Suppressor macrophage (primary cell): ENCODE results near the gene VPREB1.
"Not testable (repeated sequence)": the region's sequence is repeated elsewhere in the genome, so short reads cannot be mapped to it uniquely, and the experiment has no call there.

Source experiments
- DNase-seq, 4 experiments: peaks; one replicate each; pipeline ENCODE4 v3.0.0-alpha.2; 2020 to 2022

The VPREB1 gene

GRCh38 chr22:22246706-22247105 is 2.1 kb downstream of the VPREB1 start:
- no peak for DNase-seq

GRCh38 chr22:22248878-22249277 is 4.3 kb downstream of the VPREB1 start:
- peak; percentile 12 to 41 (median 32) for DNase-seq

- DNase-seq: not testable (repeated sequence)
These were observed 6.1 kb downstream of the VPREB1 start for GRCh38 chr22:22250651-22251050.

- DNase-seq: not testable (repeated sequence)
These were observed 11.5 kb downstream of the VPREB1 start for GRCh38 chr22:22256133-22256532.

- DNase-seq: not testable (repeated sequence)
These were observed 14.2 kb downstream of the VPREB1 start for GRCh38 chr22:22258597-22259415.

- not testable (repeated sequence) for DNase-seq
These were observed 15.6 kb downstream of the VPREB1 start for GRCh38 chr22:22260169-22260568.

GRCh38 chr22:22260586-22260985 is 16.0 kb downstream of the VPREB1 start:
- not testable (repeated sequence) for DNase-seq

- peak; percentile 32 to 80 (median 69) for DNase-seq
These were observed 17.9 kb downstream of the VPREB1 start for GRCh38 chr22:22262332-22263074.

- not testable (repeated sequence) for DNase-seq
These were observed 19.2 kb downstream of the VPREB1 start for GRCh38 chr22:22263823-22264222.

- DNase-seq: not testable (repeated sequence)
These were observed 25.6 kb downstream of the VPREB1 start for GRCh38 chr22:22270036-22270676.

GRCh38 chr22:22277423-22277822 is 32.8 kb downstream of the VPREB1 start:
- not testable (repeated sequence) for DNase-seq

GRCh38 chr22:22284962-22285756 is 40.6 kb downstream of the VPREB1 start:
- DNase-seq: not testable (repeated sequence)

- not testable (repeated sequence) for DNase-seq
These were observed 42.0 kb downstream of the VPREB1 start for GRCh38 chr22:22286390-22287105.

GRCh38 chr22:22287106-22287626 is 42.6 kb downstream of the VPREB1 start:
- not testable (repeated sequence) for DNase-seq

GRCh38 chr22:22289666-22290065 is 45.1 kb downstream of the VPREB1 start:
- not testable (repeated sequence) for DNase-seq

GRCh38 chr22:22291129-22291806 is 46.7 kb downstream of the VPREB1 start:
- DNase-seq: not testable (repeated sequence)

GRCh38 chr22:22292656-22293055 is 48.1 kb downstream of the VPREB1 start:
- not testable (repeated sequence) for DNase-seq

GRCh38 chr22:22293436-22293835 is 48.9 kb downstream of the VPREB1 start:
- DNase-seq: not testable (repeated sequence)

GRCh38 chr22:22294641-22295040 is 50.1 kb downstream of the VPREB1 start:
- not testable (repeated sequence) for DNase-seq
